NK-92 treated with Interleukin-12 subunit alpha and Interleukin-12 subunit beta, amount 100 ng/mL, for 24 hours (cell line): ENCODE measurements around the gene CDC6.

Experiments
- DNase-seq: peaks from one replicate; lab custom pipeline; 2025; lab: John Stamatoyannopoulos, UW

The CDC6 gene

DNA sequence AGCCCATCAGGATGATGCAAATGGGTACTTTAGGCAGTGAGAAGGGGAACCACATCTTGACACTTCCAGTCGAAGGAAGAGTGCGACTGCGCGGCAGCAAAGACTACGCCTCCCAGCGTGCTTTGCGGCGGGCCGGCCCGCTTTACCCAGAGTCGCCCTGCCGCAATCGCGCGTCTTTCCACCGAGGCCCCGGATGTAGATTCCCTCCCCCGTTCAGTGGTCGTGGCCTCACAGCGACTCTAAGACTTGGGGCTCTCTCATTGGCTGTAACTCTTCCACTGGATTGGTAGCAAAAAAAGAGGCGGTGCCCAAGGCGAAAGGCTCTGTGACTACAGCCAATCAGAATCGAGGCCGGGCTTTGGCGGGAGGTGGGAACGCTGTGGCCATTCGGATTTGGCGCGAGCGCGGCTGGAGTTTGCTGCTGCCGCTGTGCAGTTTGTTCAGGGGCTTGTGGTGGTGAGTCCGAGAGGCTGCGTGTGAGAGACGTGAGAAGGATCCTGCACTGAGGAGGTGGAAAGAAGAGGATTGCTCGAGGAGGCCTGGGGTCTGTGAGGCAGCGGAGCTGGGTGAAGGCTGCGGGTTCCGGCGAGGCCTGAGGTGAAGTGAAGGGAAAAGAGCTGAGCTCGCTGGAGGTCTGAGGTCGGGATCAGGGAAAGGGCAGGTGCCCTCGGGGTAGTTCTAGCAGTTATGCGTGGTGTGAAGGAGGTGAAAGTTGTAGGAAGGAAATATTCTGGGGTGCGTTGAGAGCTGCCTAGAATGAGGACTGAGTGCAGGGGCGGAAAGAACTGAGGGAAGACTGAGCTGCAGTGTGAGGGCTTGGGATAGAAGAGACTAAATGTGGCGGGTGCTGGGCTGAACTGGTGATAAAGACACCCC, at the start of gene CDC6:
TSS of gene CDC6 (plus strand) at position 386 of the 876 bp plus-strand sequence. CDS start 1,542 bp downstream, outside the sequence.
- DNase-seq: peak; percentile 98

GRCh38 chr17:40241252-40241834, 46.3 kb upstream of the CDC6 start:
- DNase-seq: no peak

DNA sequence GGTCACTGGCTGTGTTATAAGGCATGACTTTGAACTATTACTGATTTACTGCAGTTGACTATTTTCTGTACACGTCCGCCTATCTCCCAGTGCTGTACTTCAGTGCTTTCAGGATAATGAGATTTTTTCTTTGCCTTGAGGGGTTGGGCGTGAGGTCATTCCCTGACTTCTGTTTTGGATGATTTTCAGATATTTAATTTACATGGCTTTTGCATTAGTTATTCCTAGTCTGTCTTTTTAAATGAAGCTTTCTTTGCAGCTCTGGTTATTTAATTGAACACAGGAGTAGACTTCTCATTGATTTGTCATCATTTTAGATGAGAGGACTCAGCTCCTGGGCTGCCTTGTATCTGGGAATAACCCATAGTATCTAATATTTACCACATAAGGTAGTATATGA, 44.9 kb upstream of the CDC6 start:
- no peak for DNase-seq

- no peak for DNase-seq
Measured at GRCh38 chr17:40243761-40244160, 43.9 kb upstream of the CDC6 start.

DNA sequence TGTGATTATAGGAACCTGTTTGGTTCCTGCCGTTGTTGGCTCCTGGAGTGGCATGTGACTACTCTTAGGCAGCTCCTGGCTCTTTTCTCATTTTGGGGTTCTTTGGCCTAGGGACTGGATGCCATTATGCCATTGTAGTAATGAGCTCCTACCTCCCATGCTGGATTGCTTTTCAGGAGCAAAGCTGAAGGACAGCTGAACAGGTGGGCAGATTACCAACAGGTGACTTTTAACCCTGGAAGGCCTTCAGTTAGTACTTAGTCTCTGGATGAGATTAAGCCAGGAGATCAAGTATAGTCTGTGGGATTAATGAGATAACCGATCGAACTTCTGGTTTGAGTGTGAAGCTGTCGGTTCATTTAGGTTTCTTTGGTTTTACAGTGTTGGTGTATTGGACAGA, 43.4 kb upstream of the CDC6 start:
- no peak for DNase-seq

DNA sequence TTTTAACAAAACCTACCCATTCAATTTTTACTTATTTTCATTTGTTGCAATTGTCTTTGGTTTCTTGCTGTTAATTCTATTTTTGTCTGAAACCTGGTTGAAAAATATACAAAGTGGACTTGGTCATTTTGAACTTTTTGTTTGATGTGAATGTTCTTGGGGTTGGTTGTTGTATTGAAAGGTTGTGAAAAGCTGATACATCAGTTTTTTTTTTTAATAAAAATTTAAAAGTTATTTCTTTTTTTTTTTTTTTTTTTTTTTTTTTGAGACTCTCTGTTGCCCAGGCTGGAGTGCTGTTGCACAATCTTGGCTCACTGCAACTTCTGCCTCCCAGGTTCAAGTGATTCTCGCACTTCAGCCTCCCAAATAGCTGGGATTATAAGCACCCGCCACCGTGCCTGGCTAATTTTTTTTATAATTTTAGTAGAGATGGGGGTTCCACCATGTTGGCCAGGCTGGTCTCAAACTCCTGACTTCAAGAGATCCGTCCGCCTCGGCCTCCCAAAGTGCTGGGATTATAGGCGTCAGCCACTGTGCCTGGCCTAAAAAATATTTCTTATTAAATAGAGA, 39.7 kb upstream of the CDC6 start:
- DNase-seq: no peak

DNA sequence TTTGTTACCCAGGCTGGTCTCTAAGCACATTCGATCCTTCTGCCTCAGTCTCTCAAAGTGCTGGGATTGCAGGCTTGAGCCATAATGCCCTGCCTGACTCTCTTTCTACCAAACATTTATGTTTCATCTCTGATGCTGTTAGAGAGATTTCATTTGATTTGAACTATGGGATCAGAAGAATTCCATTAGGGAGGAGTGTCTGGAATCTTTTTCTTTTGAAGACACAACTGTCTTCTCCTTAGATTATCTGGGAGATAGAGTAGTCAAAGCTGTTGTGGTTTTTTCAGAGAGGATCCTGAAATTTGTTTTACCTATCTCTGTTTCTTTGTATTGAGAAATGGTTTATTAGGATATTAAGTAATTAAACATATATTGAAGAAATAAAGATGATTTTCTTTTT, 39.2 kb upstream of the CDC6 start:
- no peak for DNase-seq

GRCh38 chr17:40251576-40251975, 36.1 kb upstream of the CDC6 start:
- DNase-seq: no peak

GRCh38 chr17:40253565-40253964, 34.1 kb upstream of the CDC6 start:
- DNase-seq: no peak

GRCh38 chr17:40259505-40259904, 28.2 kb upstream of the CDC6 start:
- no peak for DNase-seq

DNA sequence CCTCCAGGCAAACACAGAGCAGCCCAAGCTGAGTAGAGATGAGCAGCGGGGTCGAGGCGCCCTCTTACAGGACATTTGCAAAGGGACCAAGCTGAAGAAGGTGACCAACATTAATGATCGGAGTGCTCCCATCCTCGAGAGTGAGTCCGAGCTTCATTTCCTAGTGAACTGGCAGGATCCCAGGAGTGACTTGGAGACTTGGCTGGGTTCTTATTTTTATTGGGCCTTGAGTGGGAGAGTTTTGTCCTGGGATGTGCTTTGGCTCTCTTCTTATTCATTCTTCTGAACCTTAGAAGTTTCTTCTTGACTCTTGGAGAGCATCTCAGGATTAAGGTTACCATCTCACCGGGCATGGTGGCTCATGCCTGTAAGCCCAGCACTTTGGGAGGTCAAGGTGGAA, 27.2 kb upstream of the CDC6 start:
- no peak for DNase-seq

DNA sequence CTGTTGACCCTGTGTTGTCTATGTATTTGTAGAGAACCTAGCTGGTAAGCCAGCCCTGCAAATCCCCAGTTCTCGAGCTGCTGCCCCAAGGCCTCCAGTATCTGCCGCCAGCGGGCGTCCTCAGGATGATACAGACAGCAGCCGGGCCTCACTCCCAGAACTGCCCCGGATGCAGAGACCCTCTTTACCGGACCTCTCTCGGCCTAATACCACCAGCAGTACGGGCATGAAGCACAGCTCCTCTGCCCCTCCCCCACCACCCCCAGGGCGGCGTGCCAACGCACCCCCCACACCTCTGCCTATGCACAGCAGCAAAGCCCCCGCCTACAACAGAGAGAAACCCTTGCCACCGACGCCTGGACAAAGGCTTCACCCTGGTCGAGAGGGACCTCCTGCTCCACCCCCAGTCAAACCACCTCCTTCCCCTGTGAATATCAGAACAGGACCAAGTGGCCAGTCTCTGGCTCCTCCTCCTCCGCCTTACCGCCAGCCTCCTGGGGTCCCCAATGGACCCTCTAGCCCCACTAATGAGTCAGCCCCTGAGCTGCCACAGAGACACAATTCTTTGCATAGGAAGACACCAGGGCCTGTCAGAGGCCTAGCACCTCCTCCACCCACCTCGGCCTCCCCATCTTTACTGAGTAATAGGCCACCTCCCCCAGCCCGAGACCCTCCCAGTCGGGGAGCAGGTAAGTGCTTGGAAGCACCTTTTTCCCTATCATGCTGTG, 23.1 kb upstream of the CDC6 start:
- DNase-seq: no peak

DNA sequence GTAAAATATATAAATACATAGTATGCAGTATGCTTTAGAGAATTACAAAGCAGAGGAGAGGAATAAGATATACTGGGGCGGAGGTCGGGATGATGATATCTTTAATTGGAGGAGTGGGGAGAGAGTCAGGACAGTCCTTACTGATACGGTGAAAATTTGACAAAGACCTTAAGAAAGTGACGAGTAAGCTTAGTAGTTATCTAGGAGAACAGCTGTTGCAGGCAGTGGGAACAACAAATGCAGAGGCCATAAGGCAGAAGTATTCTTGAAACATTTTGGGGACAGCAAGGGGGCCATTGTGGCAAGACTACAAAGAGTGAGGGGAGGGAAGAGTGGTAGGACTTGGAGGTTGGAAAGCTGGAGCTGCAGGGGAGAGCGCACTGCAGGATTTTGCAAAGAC, 22.3 kb upstream of the CDC6 start:
- no peak for DNase-seq

GRCh38 chr17:40266882-40267281, 20.8 kb upstream of the CDC6 start:
- no peak for DNase-seq

DNA sequence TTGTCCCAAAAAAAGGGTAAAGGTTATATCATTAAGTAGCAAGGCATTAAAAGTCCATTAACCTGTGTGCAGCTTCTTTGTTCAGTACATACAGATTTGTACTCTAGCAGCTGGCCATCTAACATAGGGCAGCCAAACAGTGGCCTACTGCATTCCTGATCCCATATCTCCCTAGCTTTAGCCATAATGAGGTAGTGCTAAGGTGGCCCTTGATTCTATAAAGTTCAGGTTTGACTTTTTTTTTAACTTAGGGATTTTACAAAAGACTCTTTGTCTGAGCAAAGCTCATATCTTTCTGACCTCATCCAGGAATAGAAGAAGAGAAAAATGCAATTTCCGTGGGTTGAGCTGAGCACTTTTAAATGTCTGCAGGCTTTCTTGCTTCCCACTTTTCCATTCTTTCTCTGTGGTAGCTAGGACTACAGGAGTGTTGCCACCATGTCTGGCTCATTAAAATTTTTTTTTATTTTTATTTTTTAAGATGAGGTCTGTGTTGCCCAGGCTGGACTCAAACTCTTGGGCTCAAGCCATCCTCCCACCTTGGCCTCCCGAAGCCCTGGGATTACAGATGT, 19.5 kb upstream of the CDC6 start:
- no peak for DNase-seq

- no peak for DNase-seq
Measured at GRCh38 chr17:40278414-40278813, 9.3 kb upstream of the CDC6 start.

- no peak for DNase-seq
Measured at GRCh38 chr17:40279402-40279801, 8.3 kb upstream of the CDC6 start.

DNA sequence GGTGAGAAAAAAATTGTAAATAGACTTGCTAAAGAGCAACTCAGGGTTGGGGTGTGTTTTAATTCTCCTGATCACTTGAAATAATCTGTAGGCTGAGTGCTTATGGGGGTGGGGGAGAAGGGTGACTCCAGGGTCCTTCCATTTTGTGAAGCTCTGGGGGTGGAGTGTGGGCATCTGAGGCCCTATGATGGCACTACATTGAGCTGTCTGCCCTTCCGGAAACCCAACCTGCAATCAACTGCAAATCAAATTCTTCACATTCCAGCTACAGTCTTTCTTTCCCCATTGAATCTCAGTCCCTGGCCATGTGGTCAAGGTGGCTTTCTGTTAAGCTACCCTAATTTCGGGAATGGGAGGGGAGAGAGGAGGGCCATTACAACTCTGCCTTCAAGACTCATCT, 6.0 kb upstream of the CDC6 start:
- no peak for DNase-seq

DNA sequence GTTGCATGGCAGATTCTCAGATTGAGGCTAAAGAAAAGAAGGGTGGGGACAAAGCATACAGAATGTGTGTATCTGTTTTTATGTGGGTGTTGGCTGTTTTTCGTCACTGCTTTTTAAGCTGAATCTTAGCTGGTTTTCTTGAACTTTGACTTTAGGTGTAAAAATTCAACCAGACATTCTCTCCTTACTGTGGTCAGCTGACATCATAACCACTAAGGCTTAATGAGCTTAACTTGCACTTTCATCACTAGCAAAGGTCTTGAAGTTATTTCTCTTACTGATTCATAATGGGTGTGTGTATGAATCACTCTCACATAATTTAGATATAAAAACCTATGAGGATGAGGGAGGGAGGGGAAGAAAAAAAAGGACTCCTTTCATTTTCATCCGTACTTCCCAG, 4.0 kb upstream of the CDC6 start:
- DNase-seq: no peak

GRCh38 chr17:40284085-40284713, 3.5 kb upstream of the CDC6 start:
- no peak for DNase-seq

- DNase-seq: no peak
Measured at GRCh38 chr17:40286473-40286872, 1.2 kb upstream of the CDC6 start.

DNA sequence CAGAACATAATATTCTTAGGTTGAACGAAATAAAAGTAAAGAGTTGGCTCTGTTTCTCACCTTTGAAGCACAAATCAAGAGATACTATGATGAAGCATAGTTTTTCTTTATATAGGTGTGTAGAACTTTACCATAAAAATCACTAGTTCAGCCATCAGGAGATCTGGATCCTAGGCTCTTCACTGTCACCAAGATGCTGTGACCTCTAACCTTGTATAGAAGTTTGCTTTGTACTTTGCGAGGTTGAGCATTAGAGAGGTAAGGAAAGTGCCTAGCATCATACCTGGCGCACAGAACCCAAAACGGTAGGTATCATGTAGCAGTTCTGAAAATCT, 553 bp upstream of the CDC6 start:
- DNase-seq: no peak
